GM18526 (cell line): Measurements from ENCODE around the gene ATP1B4.

ENCODE experiments used
- POLR2A ChIP-seq: IDR thresholded peaks from 3 replicates; pipeline ENCODE4 v1.6.1; 2011; ENCODE audit not compliant: insufficient read length; ENCODE audit errors: extremely low read depth

The ATP1B4 gene

GRCh38 chrX:120365320-120365719 lies 3.4 kb downstream of the ATP1B4 start:
- no peak for TF ChIP-seq POLR2A

- TF ChIP-seq POLR2A = no peak
These were observed 4.1 kb downstream of the ATP1B4 start for GRCh38 chrX:120365968-120366367.

- TF ChIP-seq POLR2A = no peak
These were observed 4.9 kb downstream of the ATP1B4 start for GRCh38 chrX:120366794-120367193.

GRCh38 chrX:120367402-120368109 lies 5.7 kb downstream of the ATP1B4 start:
- TF ChIP-seq POLR2A = no peak

- no peak for TF ChIP-seq POLR2A
These were observed 10.9 kb downstream of the ATP1B4 start for GRCh38 chrX:120372667-120373370.

GRCh38 chrX:120377179-120377578 lies 15.3 kb downstream of the ATP1B4 start:
- TF ChIP-seq POLR2A = no peak

- TF ChIP-seq POLR2A = no peak
These were observed 15.8 kb downstream of the ATP1B4 start for GRCh38 chrX:120377715-120378114.

- TF ChIP-seq POLR2A = no peak
These were observed 16.7 kb downstream of the ATP1B4 start for GRCh38 chrX:120378570-120378969.

GRCh38 chrX:120379937-120380681 lies 18.2 kb downstream of the ATP1B4 start:
- no peak for TF ChIP-seq POLR2A

GRCh38 chrX:120380699-120381098 lies 18.8 kb downstream of the ATP1B4 start:
- no peak for TF ChIP-seq POLR2A

- TF ChIP-seq POLR2A = no peak
These were observed 39.4 kb downstream of the ATP1B4 start for GRCh38 chrX:120401301-120401700.

GRCh38 chrX:120402369-120402768 lies 40.5 kb downstream of the ATP1B4 start:
- TF ChIP-seq POLR2A = no peak

GRCh38 chrX:120406638-120407037 lies 44.7 kb downstream of the ATP1B4 start:
- no peak for TF ChIP-seq POLR2A

- TF ChIP-seq POLR2A = no peak
These were observed 46.3 kb downstream of the ATP1B4 start for GRCh38 chrX:120408168-120408567.

GRCh38 chrX:120419463-120419862 lies 57.6 kb downstream of the ATP1B4 start:
- TF ChIP-seq POLR2A = no peak

- no peak for TF ChIP-seq POLR2A
These were observed 64.7 kb downstream of the ATP1B4 start for GRCh38 chrX:120426599-120426998.
